ENCODE data around the gene DLGAP1. TPM values are rescaled to one million over a fixed set of nuclear protein-coding genes. Genes with fewer than 3 reads are reported as not detected.

Gene DLGAP1
- total and polyA plus RNA-seq, 2 experiments from 2014 or later = 0.13 to 0.22 TPM

GRCh38 chr18:4096486-4096885 lies 358.6 kb downstream of the DLGAP1 start:
- no peaks in the 10 kb centered on the region; the same call in 1 of the 2 replicates for H3K27me3 ChIP-seq (replicated peaks; ENCODE audit: insufficient read depth)
- TF ChIP-seq EZH2phosphoT487 (IDR thresholded peaks at IDR 0.05; ENCODE audit: insufficient read depth, low read depth) = no peak
- no peak overlapping the region for H3K4me3 ChIP-seq
- no peaks in the 10 kb centered on the region for H3K79me2 ChIP-seq (ENCODE audit: insufficient read depth)
- H3K9me2 ChIP-seq (ENCODE audit: insufficient read depth) = no peaks in the 10 kb centered on the region
- no peaks in the 10 kb centered on the region for H3K4me1 ChIP-seq (ENCODE audit: insufficient read depth)
- no peak overlapping the region for H3K27ac ChIP-seq
- H4K20me1 ChIP-seq (ENCODE audit: insufficient read depth) = no peaks in the 10 kb centered on the region
- peak; percentile 68 for DNase-seq
- in situ Hi-C loops (cut with MboI) = no loop called here
- H3K9ac ChIP-seq = no peak overlapping the region
- H3F3A ChIP-seq (ENCODE audit: insufficient read depth) = no peaks in the 10 kb centered on the region
- no peak overlapping the region for H2AFZ ChIP-seq
- H3K36me3 ChIP-seq (ENCODE audit: low read depth) = no peaks in the 10 kb centered on the region
- H3K4me2 ChIP-seq (ENCODE audit: unreplicated experiment) = no peak overlapping the region
- no peaks in the 10 kb centered on the region for H3K9me3 ChIP-seq (ENCODE audit: low read depth)
- 21 to 25% methylated on average over 4 of the region's 4 CpGs for WGBS, 2 experiments (ENCODE audit: low coverage in 1 of 2, low lambda C conversion rate in 2 of 2, missing lambda C conversion rate in 2 of 2)

DNA sequence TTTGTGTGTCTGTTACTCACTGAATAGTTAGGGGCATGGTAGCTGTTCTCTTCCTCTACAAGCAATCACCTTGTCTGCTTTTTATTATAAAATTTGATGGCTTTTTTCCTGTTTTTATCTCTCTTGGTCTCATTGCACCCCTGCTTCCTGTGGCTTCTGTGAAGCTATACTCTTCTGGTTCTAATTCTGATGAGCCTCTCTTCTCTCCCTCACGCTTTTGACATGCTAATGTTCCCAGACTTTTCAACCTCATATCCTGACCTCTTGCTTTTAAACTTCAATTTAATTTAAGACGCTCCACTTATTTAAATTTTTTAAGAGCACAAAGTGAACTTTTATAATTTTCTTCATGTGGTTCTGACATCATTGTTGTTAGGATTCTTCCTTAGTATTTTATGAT lies 361.4 kb downstream of the DLGAP1 start:
- Histone ChIP-seq H3K4me3 (no peak overlapping the region), H3K79me2 (ENCODE audit: insufficient read depth) (no peaks in the 10 kb centered on the region), H3K4me1 (ENCODE audit: insufficient read depth) (no peaks in the 10 kb centered on the region), H3F3A (ENCODE audit: insufficient read depth) (no peaks in the 10 kb centered on the region), H3K9me3 (ENCODE audit: low read depth) (no peaks in the 10 kb centered on the region), H2AFZ (no peak overlapping the region), H3K9me2 (ENCODE audit: insufficient read depth) (no peaks in the 10 kb centered on the region), H3K27ac (no peak overlapping the region), H3K27me3 (replicated peaks; ENCODE audit: insufficient read depth) (no peaks in the 10 kb centered on the region; the same call in 1 of the 2 replicates), H4K20me1 (ENCODE audit: insufficient read depth) (no peaks in the 10 kb centered on the region), H3K9ac (no peak overlapping the region), H3K36me3 (ENCODE audit: low read depth) (no peaks in the 10 kb centered on the region), H3K4me2 (ENCODE audit: unreplicated experiment) (no peak overlapping the region)
- DNase-seq = no peak
- 2% methylated on average over 2 of the region's 2 CpGs for WGBS, 2 experiments (ENCODE audit: low coverage in 1 of 2, low lambda C conversion rate in 2 of 2, missing lambda C conversion rate in 2 of 2)
- TF ChIP-seq EZH2 (IDR thresholded peaks at IDR 0.05; ENCODE audit: insufficient read depth, poor library complexity, severe bottlenecking) = no peak
- TF ChIP-seq EZH2phosphoT487 (IDR thresholded peaks at IDR 0.05; ENCODE audit: insufficient read depth, low read depth) = no peak
- in situ Hi-C loops (cut with MboI) = no loop called here

DNA sequence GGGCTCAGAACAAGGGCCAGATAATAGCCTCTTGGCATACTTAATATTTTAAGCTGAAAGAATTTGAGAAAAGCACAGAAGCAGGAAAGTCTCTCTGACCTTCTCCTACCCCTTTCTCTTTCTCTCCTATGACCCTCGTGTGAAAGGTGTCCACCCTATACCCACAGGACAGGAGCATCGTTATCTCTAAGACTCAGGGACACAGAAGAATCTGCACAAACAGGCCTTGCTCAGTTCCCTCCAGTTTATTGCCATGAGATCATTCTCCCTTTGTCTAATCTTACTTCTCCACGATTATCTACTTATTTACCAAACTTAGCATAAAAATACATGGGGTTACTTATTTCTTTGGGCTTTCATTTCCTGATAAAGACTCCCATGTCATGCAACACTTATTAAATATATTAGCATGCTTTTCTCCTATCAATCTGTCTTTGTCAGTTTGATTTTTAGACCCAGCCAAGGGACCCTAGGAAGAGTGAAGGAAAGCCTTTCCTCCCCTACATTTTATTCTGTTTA lies 370.7 kb downstream of the DLGAP1 start:
- H3K9ac ChIP-seq = no peak overlapping the region

GRCh38 chr18:4078246-4078645 lies 376.9 kb downstream of the DLGAP1 start:
- Histone ChIP-seq H2AFZ (no peak overlapping the region), H3K4me2 (ENCODE audit: unreplicated experiment) (no peak overlapping the region), H3K27me3 (replicated peaks; ENCODE audit: insufficient read depth) (0 out of 2 replicates have a peak, but pooled peaks cover 3% of the 10 kb centered on the region), H3K36me3 (ENCODE audit: low read depth) (no peaks in the 10 kb centered on the region), H3K9me2 (ENCODE audit: insufficient read depth) (no peaks in the 10 kb centered on the region), H4K20me1 (ENCODE audit: insufficient read depth) (no peaks in the 10 kb centered on the region), H3K9ac (no peak overlapping the region), H3K4me3 (no peak overlapping the region), H3K4me1 (ENCODE audit: insufficient read depth) (no peaks in the 10 kb centered on the region), H3K79me2 (ENCODE audit: insufficient read depth) (no peaks in the 10 kb centered on the region), H3F3A (ENCODE audit: insufficient read depth) (no peaks in the 10 kb centered on the region), H3K9me3 (ENCODE audit: low read depth) (no peaks in the 10 kb centered on the region), H3K27ac (no peak overlapping the region)
- WGBS, 2 experiments (ENCODE audit: low coverage in 1 of 2, low lambda C conversion rate in 2 of 2, missing lambda C conversion rate in 2 of 2) = 17 to 34% methylated on average over 4 of the region's 4 CpGs
- TF ChIP-seq EZH2 (IDR thresholded peaks at IDR 0.05; ENCODE audit: insufficient read depth, poor library complexity, severe bottlenecking) (no peak), EZH2phosphoT487 (IDR thresholded peaks at IDR 0.05; ENCODE audit: insufficient read depth, low read depth) (no peak)
- in situ Hi-C loops (cut with MboI) = no loop called here
- no peak for DNase-seq

More for the DNA sequence above, 370.7 kb downstream of the DLGAP1 start:
- no peaks in the 10 kb centered on the region for H4K20me1 ChIP-seq (ENCODE audit: insufficient read depth)
- H3K4me2 ChIP-seq (ENCODE audit: unreplicated experiment) = no peak overlapping the region
- H3F3A ChIP-seq (ENCODE audit: insufficient read depth) = no peaks in the 10 kb centered on the region
- no peaks in the 10 kb centered on the region for H3K79me2 ChIP-seq (ENCODE audit: insufficient read depth)
- no peaks in the 10 kb centered on the region for H3K36me3 ChIP-seq (ENCODE audit: low read depth)
- H3K9me3 ChIP-seq (ENCODE audit: low read depth) = no peaks in the 10 kb centered on the region
- H3K27me3 ChIP-seq (replicated peaks; ENCODE audit: insufficient read depth) = peaks cover 3% of the 10 kb centered on the region; the same call in 1 of the 2 replicates
- no peak overlapping the region for H2AFZ ChIP-seq
- no peak overlapping the region for H3K4me3 ChIP-seq
- no peak for DNase-seq
- no peak for TF ChIP-seq EZH2 (IDR thresholded peaks at IDR 0.05; ENCODE audit: insufficient read depth, poor library complexity, severe bottlenecking)
- no peak for TF ChIP-seq EZH2phosphoT487 (IDR thresholded peaks at IDR 0.05; ENCODE audit: insufficient read depth, low read depth)
- in situ Hi-C loops (cut with MboI) = no loop called here
- H3K9me2 ChIP-seq (ENCODE audit: insufficient read depth) = no peaks in the 10 kb centered on the region
- H3K27ac ChIP-seq = no peak overlapping the region
- H3K4me1 ChIP-seq (ENCODE audit: insufficient read depth) = no peaks in the 10 kb centered on the region
- WGBS, 2 experiments (ENCODE audit: low coverage in 1 of 2, low lambda C conversion rate in 2 of 2, missing lambda C conversion rate in 2 of 2) = 1 to 2% methylated on average over 3 of the region's 3 CpGs

DNA sequence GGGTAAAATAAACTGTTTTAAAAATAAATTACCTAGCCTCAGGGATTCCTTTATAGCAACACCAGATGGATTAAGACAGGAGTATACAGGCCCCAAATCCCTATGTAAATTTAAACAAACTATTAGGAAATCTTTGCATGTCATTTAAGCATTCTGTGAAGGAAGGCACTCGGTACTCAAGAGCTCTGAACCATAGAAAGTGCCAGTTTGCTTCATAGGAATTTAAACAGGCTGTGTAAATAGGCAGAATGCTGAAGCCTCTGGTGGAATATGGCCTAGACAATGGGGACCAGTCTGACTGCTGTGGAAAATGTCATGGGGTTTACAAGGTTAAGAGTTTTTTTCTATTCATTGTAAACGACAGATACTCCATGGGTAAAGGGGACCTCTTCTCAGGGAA lies 377.4 kb downstream of the DLGAP1 start:
- no peaks in the 10 kb centered on the region for H3K9me3 ChIP-seq (ENCODE audit: low read depth)
- TF ChIP-seq EZH2 (IDR thresholded peaks at IDR 0.05; ENCODE audit: insufficient read depth, poor library complexity, severe bottlenecking) (no peak), EZH2phosphoT487 (IDR thresholded peaks at IDR 0.05; ENCODE audit: insufficient read depth, low read depth) (no peak)
- H3K36me3 ChIP-seq (ENCODE audit: low read depth) = no peaks in the 10 kb centered on the region
- H3F3A ChIP-seq (ENCODE audit: insufficient read depth) = no peaks in the 10 kb centered on the region
- H3K27ac ChIP-seq = no peak overlapping the region
- H3K9ac ChIP-seq = no peak overlapping the region
- H3K4me1 ChIP-seq (ENCODE audit: insufficient read depth) = no peaks in the 10 kb centered on the region
- H3K4me3 ChIP-seq = no peak overlapping the region
- WGBS, 2 experiments (ENCODE audit: low coverage in 1 of 2, low lambda C conversion rate in 2 of 2, missing lambda C conversion rate in 2 of 2) = 14 to 15% methylated on average over 2 of the region's 2 CpGs
- H2AFZ ChIP-seq = no peak overlapping the region
- H4K20me1 ChIP-seq (ENCODE audit: insufficient read depth) = no peaks in the 10 kb centered on the region
- H3K79me2 ChIP-seq (ENCODE audit: insufficient read depth) = no peaks in the 10 kb centered on the region
- in situ Hi-C loops (cut with MboI) = no loop called here
- H3K27me3 ChIP-seq (replicated peaks; ENCODE audit: insufficient read depth) = no peaks in the 10 kb centered on the region
- no peaks in the 10 kb centered on the region for H3K9me2 ChIP-seq (ENCODE audit: insufficient read depth)
- no peak for DNase-seq
- H3K4me2 ChIP-seq (ENCODE audit: unreplicated experiment) = no peak overlapping the region
